HCT116 (cell line): Measurements from ENCODE around the gene TCHP.

ENCODE experiments used
- EZH2 ChIP-seq: fragments of 200-600 bp; sonication (generic); IDR thresholded peaks from 2 replicates; pipeline ENCODE4 v1.6.1; 2017; ENCODE audit warnings: antibody characterized with exemption, mixed run types
- JUND ChIP-seq: IDR thresholded peaks from 2 replicates; pipeline ENCODE4 v1.6.1; 2012
- POLR2A ChIP-seq: IDR thresholded peaks from 2 replicates; pipeline ENCODE4 v1.7.0; 2011; ENCODE audit warnings: borderline replicate concordance; ENCODE audit not compliant: insufficient read depth, insufficient read length; ENCODE audit errors: extremely low read depth
- POLR2AphosphoS5 ChIP-seq: IDR thresholded peaks from 2 replicates; pipeline ENCODE4 v1.6.1; 2011; ENCODE audit warnings: mild to moderate bottlenecking, low read depth, low read length, moderate library complexity
- RAD21 ChIP-seq: IDR thresholded peaks from 2 replicates; pipeline ENCODE4 v1.6.1; 2012; ENCODE audit warnings: low read depth, mild to moderate bottlenecking
- SIN3A ChIP-seq: IDR thresholded peaks from 2 replicates; pipeline ENCODE4 v1.6.1; 2012; ENCODE audit warnings: low read depth
- SP1 ChIP-seq: IDR thresholded peaks from 2 replicates; pipeline ENCODE4 v1.6.1; 2012; ENCODE audit warnings: low read depth
- TCF7L2 ChIP-seq: IDR thresholded peaks from 2 replicates; pipeline ENCODE4 v1.7.0; 2011; ENCODE audit warnings: borderline replicate concordance, inconsistent platforms; ENCODE audit not compliant: insufficient read depth, insufficient read length; ENCODE audit errors: extremely low read depth
- TF ChIP-seq, protein P1 (sequence below), 3 experiments: fragments of 200-600 bp in 1 of 3; sonication (generic) in 1 of 3; IDR thresholded peaks in 2 of 3; conservative IDR thresholded peaks in 1 of 3; 2 replicates each; pipeline ENCODE4 v1.5.1; 2012 to 2017; ENCODE audit warnings: low read depth in 2 of 3, low read length in 2 of 3, antibody characterized with exemption in 1 of 3, borderline replicate concordance in 1 of 3, control low read depth in 1 of 3, mild to moderate bottlenecking in 1 of 3, mixed read lengths in 1 of 3, mixed run types in 1 of 3, moderate library complexity in 1 of 3; ENCODE audit not compliant: insufficient read depth in 1 of 3
- TF ChIP-seq, protein P2 (sequence below): IDR thresholded peaks from 2 replicates; pipeline ENCODE4 v1.6.1; 2011; ENCODE audit warnings: mild to moderate bottlenecking, low read length, moderate library complexity; ENCODE audit not compliant: insufficient replicate concordance; ENCODE audit errors: extremely low read depth
- TF ChIP-seq, protein P3 (sequence below): IDR thresholded peaks from 2 replicates; pipeline ENCODE4 v1.6.1; 2012; ENCODE audit warnings: low read depth
- TF ChIP-seq, protein P4 (sequence below): IDR thresholded peaks from 2 replicates; pipeline ENCODE4 v1.6.1; 2012

GRCh38 chr12:109902891-109903418 is 2.9 kb downstream of the TCHP start:
- TF ChIP-seq EZH2 (no peak), TCF7L2 (no peak), SP1 (no peak), JUND (no peak), SIN3A (no peak), POLR2A (no peak), POLR2AphosphoS5 (no peak), RAD21 (no peak)
- TF ChIP-seq, protein P1, sequence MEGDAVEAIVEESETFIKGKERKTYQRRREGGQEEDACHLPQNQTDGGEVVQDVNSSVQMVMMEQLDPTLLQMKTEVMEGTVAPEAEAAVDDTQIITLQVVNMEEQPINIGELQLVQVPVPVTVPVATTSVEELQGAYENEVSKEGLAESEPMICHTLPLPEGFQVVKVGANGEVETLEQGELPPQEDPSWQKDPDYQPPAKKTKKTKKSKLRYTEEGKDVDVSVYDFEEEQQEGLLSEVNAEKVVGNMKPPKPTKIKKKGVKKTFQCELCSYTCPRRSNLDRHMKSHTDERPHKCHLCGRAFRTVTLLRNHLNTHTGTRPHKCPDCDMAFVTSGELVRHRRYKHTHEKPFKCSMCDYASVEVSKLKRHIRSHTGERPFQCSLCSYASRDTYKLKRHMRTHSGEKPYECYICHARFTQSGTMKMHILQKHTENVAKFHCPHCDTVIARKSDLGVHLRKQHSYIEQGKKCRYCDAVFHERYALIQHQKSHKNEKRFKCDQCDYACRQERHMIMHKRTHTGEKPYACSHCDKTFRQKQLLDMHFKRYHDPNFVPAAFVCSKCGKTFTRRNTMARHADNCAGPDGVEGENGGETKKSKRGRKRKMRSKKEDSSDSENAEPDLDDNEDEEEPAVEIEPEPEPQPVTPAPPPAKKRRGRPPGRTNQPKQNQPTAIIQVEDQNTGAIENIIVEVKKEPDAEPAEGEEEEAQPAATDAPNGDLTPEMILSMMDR (IDR thresholded peaks at IDR 0.05 in 2 of 3, conservative IDR thresholded peaks at IDR 0.05 in 1 of 3; ENCODE audit: borderline replicate concordance in 1 of 3, insufficient read depth in 1 of 3, low read depth in 2 of 3, low read length in 2 of 3) = no peak
- TF ChIP-seq, protein P2, sequence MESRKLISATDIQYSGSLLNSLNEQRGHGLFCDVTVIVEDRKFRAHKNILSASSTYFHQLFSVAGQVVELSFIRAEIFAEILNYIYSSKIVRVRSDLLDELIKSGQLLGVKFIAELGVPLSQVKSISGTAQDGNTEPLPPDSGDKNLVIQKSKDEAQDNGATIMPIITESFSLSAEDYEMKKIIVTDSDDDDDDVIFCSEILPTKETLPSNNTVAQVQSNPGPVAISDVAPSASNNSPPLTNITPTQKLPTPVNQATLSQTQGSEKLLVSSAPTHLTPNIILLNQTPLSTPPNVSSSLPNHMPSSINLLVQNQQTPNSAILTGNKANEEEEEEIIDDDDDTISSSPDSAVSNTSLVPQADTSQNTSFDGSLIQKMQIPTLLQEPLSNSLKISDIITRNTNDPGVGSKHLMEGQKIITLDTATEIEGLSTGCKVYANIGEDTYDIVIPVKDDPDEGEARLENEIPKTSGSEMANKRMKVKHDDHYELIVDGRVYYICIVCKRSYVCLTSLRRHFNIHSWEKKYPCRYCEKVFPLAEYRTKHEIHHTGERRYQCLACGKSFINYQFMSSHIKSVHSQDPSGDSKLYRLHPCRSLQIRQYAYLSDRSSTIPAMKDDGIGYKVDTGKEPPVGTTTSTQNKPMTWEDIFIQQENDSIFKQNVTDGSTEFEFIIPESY = no peak
- TF ChIP-seq, protein P3, sequence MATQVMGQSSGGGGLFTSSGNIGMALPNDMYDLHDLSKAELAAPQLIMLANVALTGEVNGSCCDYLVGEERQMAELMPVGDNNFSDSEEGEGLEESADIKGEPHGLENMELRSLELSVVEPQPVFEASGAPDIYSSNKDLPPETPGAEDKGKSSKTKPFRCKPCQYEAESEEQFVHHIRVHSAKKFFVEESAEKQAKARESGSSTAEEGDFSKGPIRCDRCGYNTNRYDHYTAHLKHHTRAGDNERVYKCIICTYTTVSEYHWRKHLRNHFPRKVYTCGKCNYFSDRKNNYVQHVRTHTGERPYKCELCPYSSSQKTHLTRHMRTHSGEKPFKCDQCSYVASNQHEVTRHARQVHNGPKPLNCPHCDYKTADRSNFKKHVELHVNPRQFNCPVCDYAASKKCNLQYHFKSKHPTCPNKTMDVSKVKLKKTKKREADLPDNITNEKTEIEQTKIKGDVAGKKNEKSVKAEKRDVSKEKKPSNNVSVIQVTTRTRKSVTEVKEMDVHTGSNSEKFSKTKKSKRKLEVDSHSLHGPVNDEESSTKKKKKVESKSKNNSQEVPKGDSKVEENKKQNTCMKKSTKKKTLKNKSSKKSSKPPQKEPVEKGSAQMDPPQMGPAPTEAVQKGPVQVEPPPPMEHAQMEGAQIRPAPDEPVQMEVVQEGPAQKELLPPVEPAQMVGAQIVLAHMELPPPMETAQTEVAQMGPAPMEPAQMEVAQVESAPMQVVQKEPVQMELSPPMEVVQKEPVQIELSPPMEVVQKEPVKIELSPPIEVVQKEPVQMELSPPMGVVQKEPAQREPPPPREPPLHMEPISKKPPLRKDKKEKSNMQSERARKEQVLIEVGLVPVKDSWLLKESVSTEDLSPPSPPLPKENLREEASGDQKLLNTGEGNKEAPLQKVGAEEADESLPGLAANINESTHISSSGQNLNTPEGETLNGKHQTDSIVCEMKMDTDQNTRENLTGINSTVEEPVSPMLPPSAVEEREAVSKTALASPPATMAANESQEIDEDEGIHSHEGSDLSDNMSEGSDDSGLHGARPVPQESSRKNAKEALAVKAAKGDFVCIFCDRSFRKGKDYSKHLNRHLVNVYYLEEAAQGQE = no peak
- TF ChIP-seq, protein P4, sequence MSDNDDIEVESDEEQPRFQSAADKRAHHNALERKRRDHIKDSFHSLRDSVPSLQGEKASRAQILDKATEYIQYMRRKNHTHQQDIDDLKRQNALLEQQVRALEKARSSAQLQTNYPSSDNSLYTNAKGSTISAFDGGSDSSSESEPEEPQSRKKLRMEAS = no peak
